GM19438 (cell line): ENCODE data around the gene TRAPPC2.
"Not testable (repeated sequence)": the region's sequence is repeated elsewhere in the genome, so short reads cannot be mapped to it uniquely, and the experiment has no call there.

Source experiments
- ATAC-seq: cut with Tn5 transposase; IDR thresholded peaks from one replicate; pipeline ENCODE4 v1.9.1; 2021; ENCODE audit warnings: low read depth; ENCODE audit not compliant: unreplicated experiment

Gene TRAPPC2

DNA sequence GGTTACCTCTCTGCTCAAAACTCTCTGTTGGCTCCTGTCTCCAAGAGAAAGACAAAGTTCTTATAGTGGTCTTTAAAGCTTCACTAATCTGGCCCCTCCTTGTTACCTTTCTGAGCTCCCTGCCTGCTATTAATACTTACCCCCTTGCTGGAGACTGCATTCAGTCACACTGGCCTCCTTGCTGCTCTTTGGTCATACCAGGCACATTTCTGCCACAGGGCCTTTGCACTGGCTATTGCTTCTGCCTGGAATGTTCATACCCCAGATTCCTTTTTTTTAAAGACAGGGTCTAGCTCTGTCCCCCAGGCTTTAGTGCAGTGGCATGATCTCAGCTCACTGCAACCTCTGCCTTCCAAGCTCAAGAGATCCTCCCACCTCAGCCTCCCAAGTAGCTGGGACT, 61.4 kb downstream of the TRAPPC2 start:
- no peak for ATAC-seq

DNA sequence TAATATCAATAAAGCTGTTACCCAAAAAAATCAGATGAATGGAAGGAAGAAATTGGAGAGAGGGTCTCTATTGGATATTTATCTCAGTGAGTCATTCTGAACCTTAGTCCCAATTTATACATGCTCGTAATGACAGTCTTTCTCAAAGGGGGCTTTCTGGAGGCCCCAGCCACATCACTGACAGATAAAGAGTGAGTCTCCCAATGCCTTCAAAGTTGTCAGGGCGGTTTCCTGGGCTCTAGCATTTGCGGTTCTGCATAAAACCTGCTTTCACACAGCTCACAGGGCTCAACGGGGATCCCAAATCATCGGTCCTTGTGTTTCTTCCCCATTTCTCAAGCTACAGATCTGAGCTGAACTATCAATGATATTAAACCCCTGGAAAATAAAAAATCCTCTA, 64.2 kb downstream of the TRAPPC2 start:
- no peak for ATAC-seq

DNA sequence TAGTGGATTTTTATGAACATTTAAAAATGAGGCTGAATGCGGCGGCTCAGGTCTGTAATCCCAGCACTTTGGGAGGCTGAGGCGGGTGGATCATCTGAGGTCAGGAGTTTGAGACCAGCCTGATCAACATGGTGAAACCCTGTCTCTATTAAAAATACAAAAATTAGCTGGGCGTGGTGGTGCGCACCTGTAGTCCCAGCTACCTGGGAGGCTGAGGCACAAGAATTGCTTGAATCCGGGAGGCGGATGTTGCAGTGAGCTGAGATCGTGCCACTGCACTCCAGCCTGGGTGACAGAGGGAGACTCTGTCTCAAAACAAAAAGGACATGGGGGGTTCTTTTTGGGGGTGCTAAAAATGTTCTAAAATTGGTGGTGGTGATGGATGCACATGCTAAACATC, 64.7 kb downstream of the TRAPPC2 start:
- not testable (repeated sequence) for ATAC-seq

DNA sequence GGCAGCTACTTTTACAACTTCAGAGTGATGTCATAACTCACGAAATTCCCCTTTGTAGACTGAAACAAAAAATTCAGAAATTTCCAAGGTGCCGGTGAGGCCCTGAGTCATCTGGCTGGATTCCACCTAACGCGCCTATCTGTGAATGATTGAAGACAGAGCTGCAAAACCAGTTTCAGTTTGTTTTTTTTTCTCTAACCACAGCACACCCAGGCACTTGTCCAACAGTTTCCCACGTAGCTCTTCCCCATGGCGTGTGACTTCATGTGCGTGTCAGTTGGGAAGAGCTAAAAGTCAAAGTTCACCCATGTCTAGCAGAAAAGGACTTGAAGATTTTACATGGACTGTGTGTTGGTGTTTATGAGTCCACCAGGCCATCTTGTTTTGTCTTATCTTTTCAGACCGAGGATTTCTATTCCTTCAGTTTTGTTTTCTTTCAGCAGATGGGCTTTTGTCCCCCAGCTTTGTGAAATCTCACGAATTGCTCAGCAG, 65.1 kb downstream of the TRAPPC2 start:
- peak; percentile 79 for ATAC-seq

DNA sequence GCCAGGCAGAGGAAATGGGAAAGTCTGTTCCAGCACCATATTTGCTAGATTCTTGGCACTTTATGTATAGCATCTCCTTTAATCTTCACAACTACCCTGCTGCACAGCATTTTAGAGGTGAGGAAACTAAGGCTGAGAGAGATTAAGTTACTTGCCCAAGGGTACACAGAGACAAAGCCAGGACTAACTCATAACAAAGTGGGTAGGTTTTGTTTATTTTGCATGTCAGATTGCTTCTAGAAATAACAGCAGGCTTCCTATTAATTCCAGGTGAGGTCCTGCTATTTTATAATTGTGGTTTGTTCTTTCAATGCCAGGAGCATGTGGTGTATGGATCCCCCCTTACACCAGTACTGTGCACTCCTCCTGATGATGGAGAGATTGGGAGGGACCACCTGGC, 66.5 kb downstream of the TRAPPC2 start:
- no peak for ATAC-seq

DNA sequence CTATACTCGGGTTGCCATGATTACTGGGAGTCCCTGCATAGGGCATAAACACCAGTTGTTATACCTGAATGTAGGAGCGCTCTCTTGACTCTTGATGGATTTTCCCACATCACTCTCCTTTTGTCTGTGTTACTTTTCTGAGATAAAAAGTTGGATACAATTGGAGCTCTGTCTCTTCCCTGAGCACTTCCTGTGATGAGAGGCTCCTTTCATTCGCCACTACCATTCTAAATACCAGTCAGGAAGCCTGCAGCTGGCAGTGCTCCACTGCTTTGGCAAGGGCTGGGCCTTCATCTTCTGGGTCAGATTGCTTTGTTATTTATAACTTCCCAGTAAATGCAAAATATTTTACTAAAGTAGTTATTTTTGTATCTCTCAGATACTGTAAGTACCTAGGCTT, 67.6 kb downstream of the TRAPPC2 start:
- ATAC-seq = no peak

DNA sequence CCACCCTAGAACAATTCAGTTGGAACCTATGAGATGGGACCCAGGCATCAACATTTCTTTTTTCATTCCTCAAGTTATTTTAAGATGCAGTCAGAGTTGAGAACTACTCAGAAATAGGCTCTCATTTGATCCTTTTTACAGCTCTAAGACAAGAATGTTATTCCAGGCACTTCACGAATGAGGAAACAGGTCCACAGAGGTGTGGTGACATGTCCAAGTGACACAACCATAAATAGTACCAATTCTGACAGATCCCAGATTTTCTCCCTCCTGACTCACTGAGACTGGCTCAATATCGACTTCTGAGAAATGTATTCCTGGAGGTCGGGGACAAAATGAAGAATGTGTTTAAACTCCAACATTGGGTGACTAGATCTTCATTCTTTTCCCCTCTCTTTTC, 70.4 kb downstream of the TRAPPC2 start:
- ATAC-seq = no peak

DNA sequence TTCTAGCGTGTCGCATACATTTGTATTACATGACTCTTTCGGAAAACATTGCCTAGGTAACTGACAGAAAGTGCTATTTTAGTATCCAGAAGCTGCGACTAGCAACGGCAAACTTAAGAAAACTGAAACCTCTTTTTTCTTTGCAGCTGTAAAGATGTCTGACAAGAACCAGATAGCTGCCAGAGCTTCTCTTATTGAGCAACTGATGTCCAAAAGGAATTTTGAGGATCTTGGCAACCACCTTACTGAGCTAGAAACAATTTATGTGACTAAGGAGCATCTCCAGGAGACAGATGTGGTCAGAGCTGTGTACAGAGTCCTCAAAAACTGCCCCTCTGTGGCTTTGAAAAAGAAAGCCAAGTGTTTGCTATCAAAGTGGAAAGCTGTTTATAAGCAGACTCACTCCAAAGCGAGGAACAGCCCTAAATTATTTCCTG, 72.0 kb downstream of the TRAPPC2 start:
- ATAC-seq = no peak
